HL-60/S4 treated with retinoic acid at 250 ng/mL for 4 days and 3 days (cell line): ENCODE measurements around the gene RALGAPA2.
"Not testable (repeated sequence)": the region's sequence is repeated elsewhere in the genome, so short reads cannot be mapped to it uniquely, and the experiment has no call there.

Experiments used
- in situ Hi-C: fragments of 300-500 bp; cut with MboI; formaldehyde crosslinking; loops from 2 replicates; pipeline ENCODE4 v1.7.0; 2022; ENCODE audit warnings: low sequenced_read_pairs

RALGAPA2 gene

GRCh38 chr20:20358801-20359200, 353.6 kb downstream of the RALGAPA2 start:
- in situ Hi-C loops: no loop called here

- in situ Hi-C loops: not testable (repeated sequence)
These were observed 356.9 kb downstream of the RALGAPA2 start for GRCh38 chr20:20355503-20355902.

- in situ Hi-C loops: no loop called here
These were observed 358.9 kb downstream of the RALGAPA2 start for GRCh38 chr20:20353576-20353975.

GRCh38 chr20:20344476-20344875, 368.0 kb downstream of the RALGAPA2 start:
- in situ Hi-C loops: no loop called here

GRCh38 chr20:20343932-20344331, 368.5 kb downstream of the RALGAPA2 start:
- in situ Hi-C loops: no loop called here
